Lower leg skin (tissue), 4 donors: ENCODE results near the gene HS6ST1. TPM values are rescaled to one million over a fixed set of nuclear protein-coding genes. Genes with fewer than 3 reads are reported as not detected.

Source experiments
- DNase-seq, 2 donors: peaks; one replicate each; pipeline ENCODE4 v3.0.0-alpha.2; 2019; ENCODE audit warnings: low spot score in 2 of 2
- H3K4me3 ChIP-seq: fragments of 200-600 bp; sonication (generic); 2 replicates; pipeline ENCODE4 v1.5.1; 2017; ENCODE audit warnings: mild to moderate bottlenecking, low read depth; ENCODE audit not compliant: poor library complexity, severe bottlenecking
- POLR2A ChIP-seq, 2 donors: fragments of 450-650 bp; IDR thresholded peaks; one replicate each; pipeline ENCODE4 v1.6.1; 2016 to 2017; ENCODE audit warnings: antibody characterized with exemption in 2 of 2, mild to moderate bottlenecking in 1 of 2, moderate library complexity in 1 of 2
- WGBS, 2 donors: methylation state at CpG; one replicate each; pipeline ENCODE4 v1.1.5; 2018; 5-methylcytosine and 5-hydroxymethylcytosine counted together
- intact Hi-C: fragments of 100-400 bp; cut with DNase I; formaldehyde crosslinking; loops from one replicate; pipeline ENCODE4 v1.15.0; 2023; ENCODE audit warnings: low total_unique reads
- total RNA-seq, 4 donors: library from RNA; depleted of rRNA; stranded (reverse); fragments of >200 nt; gene quantifications; one replicate each; pipeline ENCODE4 v1.1.0, GENCODE V29; 2016
- TF ChIP-seq, protein P1 (sequence below), 3 donors: fragments of 450-650 bp; IDR thresholded peaks; one replicate each; pipeline ENCODE4 v1.5.1; 2016; ENCODE audit warnings: antibody characterized with exemption in 3 of 3, mild to moderate bottlenecking in 3 of 3, moderate library complexity in 2 of 3

Gene HS6ST1
- total RNA-seq, 4 donors from 2014 or later: 50.2 to 88.9 (median 69.3) TPM

DNA sequence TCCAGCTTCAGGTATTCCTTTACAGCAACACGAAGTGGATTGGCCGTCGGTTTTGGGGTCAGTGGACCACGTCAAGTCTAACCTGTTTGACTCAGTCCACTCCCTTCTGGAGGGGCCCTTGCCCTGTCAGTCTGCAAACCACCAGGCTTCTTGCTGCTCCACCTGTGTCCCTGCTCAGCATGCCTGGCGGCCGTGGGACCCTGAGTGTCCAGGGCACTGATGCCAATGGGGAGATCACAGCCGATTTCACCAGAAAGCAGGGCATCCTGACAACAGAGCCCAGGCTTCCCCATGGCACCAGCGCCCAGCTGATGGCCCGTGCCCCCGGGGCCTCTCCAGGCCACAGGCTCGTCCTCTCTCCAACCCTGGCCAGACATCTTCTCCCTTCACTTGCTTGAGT lies 41.2 kb upstream of the HS6ST1 start:
- intact Hi-C loops: no loop called here
- TF ChIP-seq, protein P1, sequence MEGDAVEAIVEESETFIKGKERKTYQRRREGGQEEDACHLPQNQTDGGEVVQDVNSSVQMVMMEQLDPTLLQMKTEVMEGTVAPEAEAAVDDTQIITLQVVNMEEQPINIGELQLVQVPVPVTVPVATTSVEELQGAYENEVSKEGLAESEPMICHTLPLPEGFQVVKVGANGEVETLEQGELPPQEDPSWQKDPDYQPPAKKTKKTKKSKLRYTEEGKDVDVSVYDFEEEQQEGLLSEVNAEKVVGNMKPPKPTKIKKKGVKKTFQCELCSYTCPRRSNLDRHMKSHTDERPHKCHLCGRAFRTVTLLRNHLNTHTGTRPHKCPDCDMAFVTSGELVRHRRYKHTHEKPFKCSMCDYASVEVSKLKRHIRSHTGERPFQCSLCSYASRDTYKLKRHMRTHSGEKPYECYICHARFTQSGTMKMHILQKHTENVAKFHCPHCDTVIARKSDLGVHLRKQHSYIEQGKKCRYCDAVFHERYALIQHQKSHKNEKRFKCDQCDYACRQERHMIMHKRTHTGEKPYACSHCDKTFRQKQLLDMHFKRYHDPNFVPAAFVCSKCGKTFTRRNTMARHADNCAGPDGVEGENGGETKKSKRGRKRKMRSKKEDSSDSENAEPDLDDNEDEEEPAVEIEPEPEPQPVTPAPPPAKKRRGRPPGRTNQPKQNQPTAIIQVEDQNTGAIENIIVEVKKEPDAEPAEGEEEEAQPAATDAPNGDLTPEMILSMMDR (IDR thresholded peaks at IDR 0.05): no peak
- no peak for TF ChIP-seq POLR2A (IDR thresholded peaks at IDR 0.05)
- no peak overlapping the region for H3K4me3 ChIP-seq
- DNase-seq: peak; percentile 10 to 82
- WGBS, 2 donors: 86 to 89% methylated on average over 10 to 11 of the region's 11 CpGs

DNA sequence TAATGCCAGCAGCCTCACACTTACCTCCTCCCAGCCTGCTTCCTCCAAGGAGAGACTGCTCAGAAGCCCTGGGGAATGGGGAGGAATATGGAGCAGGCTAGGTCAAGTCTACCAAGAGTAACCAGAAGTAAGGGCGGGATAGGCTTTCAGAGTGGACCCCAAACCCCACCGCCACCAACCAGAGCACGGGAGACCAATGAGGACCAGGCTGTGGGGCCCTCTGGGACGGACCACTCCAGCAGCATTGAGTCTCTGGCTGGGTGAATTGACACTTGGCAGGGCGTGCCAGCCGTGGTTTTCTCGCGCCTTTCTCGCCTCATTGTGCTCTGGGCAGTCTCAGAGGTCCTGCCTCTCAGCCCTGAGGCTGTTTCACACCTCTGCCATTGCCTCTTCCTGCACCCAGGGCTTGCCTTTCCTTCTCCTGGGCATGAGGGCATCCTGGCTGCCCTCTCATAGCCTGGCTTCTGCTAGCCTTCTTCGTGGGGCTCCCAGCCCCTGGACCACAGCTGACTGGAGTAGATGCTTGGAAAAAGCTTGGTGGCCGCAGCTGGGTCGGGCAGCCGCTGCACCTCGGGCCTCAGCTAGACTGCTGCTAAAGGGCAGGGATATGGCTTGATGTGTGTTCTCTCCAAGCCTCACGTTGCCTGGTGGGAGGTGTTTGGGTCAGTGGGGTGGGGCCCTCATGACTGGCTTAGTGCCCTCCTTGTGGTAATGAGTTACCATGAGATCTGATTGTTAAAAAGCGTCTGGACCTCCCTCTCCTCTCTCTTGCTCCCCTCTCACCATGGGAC lies 40.5 kb upstream of the HS6ST1 start:
- WGBS, 2 donors: 86 to 92% methylated on average over 16 of the region's 16 CpGs
- peak; percentile 9 to 63 for DNase-seq
- intact Hi-C loops: no loop called here
- no peak for TF ChIP-seq POLR2A (IDR thresholded peaks at IDR 0.05)
- TF ChIP-seq, protein P1 (IDR thresholded peaks at IDR 0.05): no peak
- no peak overlapping the region for H3K4me3 ChIP-seq

GRCh38 chr2:128357506-128358370 lies 39.1 kb upstream of the HS6ST1 start:
- no peak overlapping the region for H3K4me3 ChIP-seq
- 84% methylated on average over 12 of the region's 12 CpGs for WGBS, 2 donors
- peak in 1 of 2 donors; percentile 72 for DNase-seq
- intact Hi-C loops: no loop called here
- TF ChIP-seq POLR2A (IDR thresholded peaks at IDR 0.05): no peak
- TF ChIP-seq, protein P1 (IDR thresholded peaks at IDR 0.05): no peak

- 90 to 95% methylated on average over 2 of the region's 2 CpGs for WGBS, 2 donors
- intact Hi-C loops: no loop called here
- no peak for DNase-seq
- H3K4me3 ChIP-seq: no peak overlapping the region
- TF ChIP-seq, protein P1 (IDR thresholded peaks at IDR 0.05): no peak
- no peak for TF ChIP-seq POLR2A (IDR thresholded peaks at IDR 0.05)
Measured at GRCh38 chr2:128356127-128356526, 37.5 kb upstream of the HS6ST1 start.

GRCh38 chr2:128354726-128355470 lies 36.2 kb upstream of the HS6ST1 start:
- peak in 1 of 2 donors; percentile 53 for DNase-seq
- intact Hi-C loops: no loop called here
- 81 to 82% methylated on average over 6 of the region's 6 CpGs for WGBS, 2 donors
- H3K4me3 ChIP-seq: no peak overlapping the region
- TF ChIP-seq, protein P1 (IDR thresholded peaks at IDR 0.05): no peak
